ENCODE measurements around the gene REELD1.

GRCh38 chr4:146255874-146256273 is 41.5 kb downstream of the REELD1 start:
- TF ChIP-seq EZH2 (IDR thresholded peaks at IDR 0.05; ENCODE audit: insufficient read depth, poor library complexity, severe bottlenecking) (no peak), EZH2phosphoT487 (IDR thresholded peaks at IDR 0.05; ENCODE audit: insufficient read depth, low read depth) (peak; percentile 82; the same call in 1 of the 2 replicates)

Data from GM23248 (cell line).